Fibroblast of peridontal ligament (primary cell): ENCODE results near the gene GJC3.
A peak's percentile ranks its signal among the peaks of the same experiment; 100 is the strongest.
"Not testable (repeated sequence)": the region's sequence is repeated elsewhere in the genome, so short reads cannot be mapped to it uniquely, and the experiment has no call there.

Experiments used
- DNase-seq: peaks from one replicate; pipeline ENCODE4 v3.0.0-alpha.2; 2010; ENCODE audit errors: extremely low read depth

Gene GJC3

DNA sequence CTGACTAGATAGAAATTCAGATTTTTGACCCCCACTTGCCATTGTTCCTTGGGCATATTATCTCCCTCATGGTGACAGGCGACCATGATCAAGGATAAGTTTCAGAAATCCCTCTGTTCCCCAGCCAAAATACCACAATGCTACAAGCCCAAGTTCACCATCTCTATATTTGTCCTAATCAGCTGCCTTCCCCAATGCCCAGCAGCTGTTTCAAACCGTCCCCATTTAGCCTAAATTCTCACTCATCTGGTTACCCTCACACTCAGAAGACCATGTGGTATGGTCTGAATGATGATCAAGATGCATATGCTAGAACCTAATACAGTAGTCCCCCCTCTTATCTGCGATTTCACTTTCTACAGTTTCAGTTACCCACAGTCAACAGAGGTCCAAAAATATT, 956 bp upstream of the GJC3 start:
- no peak for DNase-seq

GRCh38 chr7:99929730-99930053, 272 bp upstream of the GJC3 start:
- no peak for DNase-seq

DNA sequence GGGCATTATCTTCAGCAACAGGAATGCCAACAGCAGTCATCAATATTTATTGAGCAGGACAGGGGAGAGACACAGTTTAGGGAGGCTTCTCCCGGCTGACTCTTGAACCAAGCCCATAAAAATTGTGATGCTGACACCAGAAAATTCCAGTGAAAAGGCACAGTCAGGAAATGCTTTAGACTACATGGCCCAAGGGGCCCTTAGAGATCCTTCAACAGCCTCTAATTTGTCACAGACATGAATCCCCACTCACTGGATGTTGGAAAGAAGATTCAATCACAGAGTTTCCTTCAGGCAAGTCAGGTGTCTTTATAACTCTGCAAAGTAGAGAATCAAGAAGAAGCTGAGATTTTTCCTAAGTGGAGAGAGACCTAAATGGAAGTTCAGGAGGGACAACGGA, 1.2 kb downstream of the GJC3 start:
- no peak for DNase-seq

- DNase-seq, result no peak
Measured at GRCh38 chr7:99927536-99927935, 1.9 kb downstream of the GJC3 start.

DNA sequence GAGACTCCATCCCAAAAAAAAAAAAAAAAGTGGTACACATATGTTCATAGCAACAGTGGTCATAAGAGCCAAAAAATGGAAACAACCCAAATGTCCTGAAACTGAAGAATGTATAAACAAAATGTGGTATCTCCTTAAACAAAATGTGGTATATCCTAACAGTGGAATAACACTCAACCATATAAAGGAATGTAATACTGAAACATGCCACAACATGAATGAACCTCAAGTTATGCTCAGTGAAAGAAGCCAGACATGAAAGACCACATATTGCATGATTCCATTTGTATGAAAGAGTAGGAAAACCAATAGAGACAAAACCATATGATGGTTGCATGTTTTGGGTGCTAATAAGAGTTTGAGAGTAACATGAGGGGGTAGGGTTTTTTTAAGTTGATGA, 3.1 kb downstream of the GJC3 start:
- DNase-seq, result no peak

DNA sequence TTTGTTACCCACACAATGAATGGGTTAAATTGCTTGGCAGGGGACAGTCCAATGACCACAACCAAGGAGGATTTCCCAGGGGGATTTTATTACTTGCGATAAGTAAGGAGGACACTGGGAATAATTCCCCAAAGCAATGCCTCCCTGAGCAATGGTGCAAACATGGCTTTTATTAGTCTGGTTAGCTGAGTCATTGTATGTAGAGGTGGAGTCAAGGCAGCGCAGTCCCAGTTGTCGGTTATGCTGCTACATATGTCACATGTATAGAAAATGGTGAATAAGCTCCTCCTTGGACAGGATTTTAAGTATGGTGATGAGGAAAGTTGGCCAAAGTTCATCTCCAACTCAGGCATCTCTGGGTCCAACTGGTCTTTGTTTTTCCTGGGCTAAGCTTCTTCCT, 6.2 kb downstream of the GJC3 start:
- no peak for DNase-seq

DNA sequence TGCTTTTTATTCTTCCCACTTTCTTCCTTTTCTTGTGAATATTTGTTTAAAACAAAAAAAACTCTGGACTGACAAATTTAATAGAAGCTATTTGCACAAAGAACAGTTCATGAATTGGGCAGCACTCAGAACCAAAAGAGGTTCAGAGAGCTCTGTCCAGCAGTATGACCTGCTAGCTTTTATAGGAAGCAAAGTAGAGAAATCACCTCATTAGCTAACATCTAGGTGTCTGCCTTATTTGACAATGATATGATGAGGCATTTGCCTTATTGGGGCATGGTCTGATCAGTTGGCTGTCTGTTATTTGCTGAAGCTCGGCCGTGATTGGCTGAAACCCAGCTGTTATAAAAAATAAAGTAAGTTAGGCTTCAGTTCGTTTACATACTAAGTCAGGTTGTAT, 9.3 kb downstream of the GJC3 start:
- DNase-seq, result no peak

GRCh38 chr7:99919814-99920112, 9.7 kb downstream of the GJC3 start:
- no peak for DNase-seq

DNA sequence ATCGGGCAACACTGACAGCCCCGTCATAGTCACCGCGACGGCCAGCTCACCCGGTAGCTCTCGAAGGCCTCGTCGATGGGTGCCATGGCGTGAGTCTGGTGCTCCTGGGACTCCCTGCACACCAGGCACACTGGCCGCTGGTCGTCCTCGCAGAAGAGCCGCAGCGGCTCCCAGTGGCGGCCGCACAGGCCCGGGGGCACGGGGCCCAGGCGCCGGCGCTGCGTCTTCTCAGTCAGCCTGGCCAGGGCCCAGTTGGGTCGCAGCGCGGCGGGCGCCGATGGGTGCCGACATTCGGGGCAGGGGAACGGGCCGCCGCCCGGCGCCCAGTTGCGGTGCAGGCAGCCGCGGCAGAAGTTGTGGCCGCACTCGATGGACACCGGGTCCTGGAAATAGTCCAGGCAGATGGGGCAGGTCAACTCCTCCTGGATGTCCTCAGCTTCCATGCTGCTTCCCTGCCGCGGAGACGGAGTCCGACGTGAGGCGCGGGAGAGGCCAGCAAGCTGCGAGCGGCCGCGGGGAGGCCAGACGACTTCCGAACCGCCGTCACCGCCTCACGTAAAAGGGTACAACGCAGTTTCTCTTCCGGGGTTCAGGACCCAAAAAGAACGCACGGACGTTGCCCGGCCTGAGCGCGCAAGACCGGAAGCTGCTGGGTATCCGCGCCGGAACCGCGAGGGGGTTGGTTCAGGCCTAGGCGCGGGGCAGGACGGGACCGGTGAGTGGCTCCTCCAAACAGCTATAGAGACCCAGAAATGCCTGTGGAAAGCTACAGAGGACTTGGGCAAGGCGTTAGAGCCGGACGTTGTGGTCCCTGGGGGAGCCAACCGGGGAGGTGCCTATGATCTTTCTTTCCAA, 10.2 kb downstream of the GJC3 start, which contains the start of gene TRIM4:
TRIM4 (minus strand) TSS at position 572 of the 855 bp plus-strand sequence; CDS start at position 443, 129 bp downstream.
- DNase-seq, result peak; percentile 92

GRCh38 chr7:99910976-99911375, 18.4 kb downstream of the GJC3 start:
- no peak for DNase-seq

GRCh38 chr7:99901581-99901980, 27.8 kb downstream of the GJC3 start:
- DNase-seq, result no peak

DNA sequence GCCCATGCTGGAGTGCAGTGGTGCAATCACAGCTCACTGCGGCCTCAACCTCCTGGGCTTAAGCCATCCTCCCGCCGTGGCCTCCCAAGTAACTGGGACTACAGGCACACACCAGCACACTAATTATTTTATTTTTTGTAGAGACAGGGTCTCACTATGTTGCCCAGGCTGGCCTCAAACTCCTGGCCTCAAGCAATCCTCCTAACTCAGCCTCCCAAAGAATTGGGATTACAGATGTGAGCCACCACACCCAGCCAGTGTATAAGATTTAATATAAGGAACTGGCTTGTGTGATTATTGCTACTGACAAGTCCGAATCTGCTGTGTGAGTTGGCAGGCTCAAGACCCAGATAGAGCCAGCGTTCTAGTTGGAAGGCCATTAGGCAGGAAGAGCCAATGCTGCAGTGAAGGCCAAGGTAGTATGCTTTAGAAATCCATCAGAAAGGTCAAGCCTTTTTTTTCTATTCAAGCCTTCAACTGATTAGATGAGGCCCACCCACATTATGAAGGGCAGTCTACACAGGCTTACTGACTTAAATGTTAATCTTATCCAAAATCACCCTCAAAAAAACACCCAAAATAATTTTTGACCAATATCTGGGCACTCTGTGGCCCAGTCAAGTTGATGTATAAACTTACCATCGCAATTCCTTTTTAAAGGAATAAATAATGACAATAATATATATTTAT, 29.4 kb downstream of the GJC3 start:
- DNase-seq, result no peak

- no peak for DNase-seq
Measured at GRCh38 chr7:99898836-99899235, 30.6 kb downstream of the GJC3 start.

DNA sequence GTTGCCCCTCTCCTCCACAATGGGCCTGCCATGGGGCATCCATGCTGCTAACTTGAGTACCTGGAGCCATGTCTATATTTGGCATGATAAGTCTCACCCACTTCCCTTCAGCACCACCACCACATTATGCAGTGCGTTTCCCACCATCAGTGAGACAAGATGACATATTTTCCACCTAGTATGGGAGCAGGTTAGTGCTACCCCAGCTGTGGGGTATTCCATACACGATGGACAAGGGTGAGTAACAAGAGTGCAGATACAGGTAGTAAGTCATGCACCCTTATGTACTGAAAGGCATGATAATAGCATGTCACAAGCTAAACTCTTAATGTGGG, 31.4 kb downstream of the GJC3 start:
- DNase-seq, result no peak

DNA sequence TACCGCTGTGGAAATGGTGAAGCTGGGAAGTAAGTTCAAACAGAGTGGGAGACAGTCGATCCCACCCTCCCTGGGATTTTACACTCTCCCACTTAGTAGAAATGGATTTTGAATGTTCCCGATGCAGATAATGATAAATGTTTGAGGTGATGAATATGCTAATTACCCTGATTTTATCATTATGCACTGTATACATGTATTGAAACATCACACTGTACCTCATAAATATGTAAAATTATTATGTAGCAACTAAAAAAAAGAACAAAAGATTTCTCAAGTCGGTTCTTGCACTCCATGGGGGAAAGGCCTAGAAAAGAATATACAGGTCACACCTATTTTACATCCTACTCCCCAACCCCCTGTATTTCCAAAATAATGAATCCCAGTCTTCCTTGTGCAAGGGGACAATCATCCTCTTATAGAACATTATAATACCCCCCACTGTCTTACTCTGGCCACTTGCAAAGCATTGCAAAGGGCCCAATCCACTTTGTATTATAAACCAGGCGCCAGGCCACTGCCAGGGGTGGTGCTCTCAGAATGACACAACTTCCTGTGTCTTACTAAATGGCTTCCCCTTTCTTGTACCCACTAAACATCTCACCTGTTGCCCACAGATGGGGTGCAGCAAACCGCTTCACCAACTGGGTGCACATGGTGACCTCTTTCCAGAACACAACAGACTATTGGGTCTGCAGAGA, 31.9 kb downstream of the GJC3 start:
- no peak for DNase-seq

DNA sequence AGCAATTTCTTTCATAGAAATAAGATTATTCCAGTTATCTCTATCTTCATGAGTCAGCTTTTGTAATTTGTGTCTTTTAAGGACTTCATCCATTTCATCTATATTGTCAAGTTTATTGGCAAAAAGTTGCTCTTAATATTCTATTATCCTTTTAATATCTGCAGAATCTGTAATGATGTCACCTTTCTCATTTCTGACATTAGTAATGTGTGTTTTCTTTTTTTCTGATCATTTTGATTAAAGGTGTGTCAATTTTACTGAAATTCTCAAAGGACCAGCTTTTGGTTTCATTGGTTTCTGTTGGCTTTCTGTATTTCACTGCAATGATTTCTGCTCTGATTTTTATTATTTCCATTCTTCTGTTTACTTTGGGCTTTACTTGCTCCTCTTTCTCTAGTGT, 34.7 kb downstream of the GJC3 start:
- no peak for DNase-seq

DNA sequence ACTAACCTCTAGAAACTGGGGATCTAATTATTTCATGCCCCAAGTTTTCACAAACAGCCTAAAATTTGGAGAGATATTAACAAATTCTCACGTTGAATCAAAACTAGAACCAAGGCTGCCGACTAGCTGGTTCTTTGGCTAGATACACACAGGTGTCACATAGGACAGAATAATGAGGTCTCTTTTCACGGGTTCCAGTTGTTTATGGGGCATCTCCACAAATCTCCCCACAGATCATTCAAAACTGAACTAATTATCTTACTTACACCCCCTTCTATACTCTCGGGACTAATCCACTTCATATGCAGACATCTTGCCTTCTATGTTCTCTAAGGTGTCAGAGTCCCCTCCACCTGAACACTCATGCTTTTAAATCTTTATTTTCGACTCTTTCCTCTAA, 36.1 kb downstream of the GJC3 start:
- DNase-seq, result no peak

DNA sequence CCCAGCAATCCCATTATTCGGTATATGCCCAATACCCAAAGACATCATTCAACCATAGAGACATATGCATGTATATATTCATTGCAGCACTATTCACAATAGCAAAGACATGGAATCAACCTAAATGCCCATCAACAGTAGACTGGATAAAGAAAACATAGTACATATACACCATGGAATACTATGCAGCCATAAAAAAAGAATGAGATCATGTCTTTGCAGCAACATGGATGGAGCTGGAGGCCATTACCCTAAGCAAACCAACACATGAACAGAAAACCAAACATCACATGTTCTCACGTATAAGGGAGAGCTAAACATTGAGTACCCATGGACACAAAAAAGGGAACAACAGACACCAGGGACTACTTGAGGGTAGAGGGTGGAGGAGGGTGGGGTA, 39.1 kb downstream of the GJC3 start:
- not testable (repeated sequence) for DNase-seq

GRCh38 chr7:99888366-99888765, 41.1 kb downstream of the GJC3 start:
- DNase-seq, result not testable (repeated sequence)

DNA sequence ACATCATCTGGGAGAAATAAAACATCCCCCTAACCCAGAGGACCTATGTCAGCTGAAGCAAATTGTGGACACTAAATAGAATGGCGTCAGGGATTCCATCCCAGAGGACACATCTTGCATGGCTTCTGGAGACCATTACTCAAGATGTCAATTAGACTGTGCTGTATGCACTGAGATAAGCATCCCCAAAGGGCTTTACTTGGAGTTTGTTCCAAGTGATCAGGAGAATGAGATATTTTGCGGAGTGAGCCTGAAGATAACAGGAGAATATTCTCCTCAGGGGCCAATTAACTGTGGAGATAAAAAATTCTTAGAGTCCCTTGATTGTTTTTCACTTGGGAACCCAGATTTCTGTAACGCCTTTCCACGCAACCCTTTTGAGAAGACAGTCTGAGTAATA, 48.0 kb downstream of the GJC3 start:
- DNase-seq, result no peak

GRCh38 chr7:99876933-99877332, 52.5 kb downstream of the GJC3 start, which contains the start of gene OR2AE1:
OR2AE1 (minus strand) TSS chr7:99877033; CDS start chr7:99877033, 0 bp downstream.
- no peak for DNase-seq

- no peak for DNase-seq
Measured at GRCh38 chr7:99876491-99876890, 52.9 kb downstream of the GJC3 start.
